Fibroblast of mammary gland (primary cell): ENCODE results near the gene B4GALNT4.
"Not testable (repeated sequence)": the region's sequence is repeated elsewhere in the genome, so short reads cannot be mapped to it uniquely, and the experiment has no call there.

Experiments
- DNase-seq: peaks from one replicate; pipeline ENCODE4 v3.0.0-alpha.2; 2010; ENCODE audit warnings: low read depth
- H3K4me3 ChIP-seq: 2 replicates; pipeline ENCODE4 v1.5.1; 2011; ENCODE audit warnings: low read depth, mild to moderate bottlenecking, low read length, moderate library complexity; ENCODE audit not compliant: control insufficient read depth
- CTCF ChIP-seq: conservative IDR thresholded peaks from 2 replicates; pipeline ENCODE4 v1.5.1; 2011; ENCODE audit warnings: low read depth, low read length, inconsistent platforms; ENCODE audit not compliant: control insufficient read depth, insufficient read depth

B4GALNT4 gene

GRCh38 chr11:385594-386351 is 16.5 kb downstream of the B4GALNT4 start:
- no peak overlapping the region for H3K4me3 ChIP-seq
- DNase-seq = no peak

GRCh38 chr11:386483-386882 is 17.2 kb downstream of the B4GALNT4 start:
- DNase-seq = no peak
- TF ChIP-seq CTCF = no peak
- no peak overlapping the region for H3K4me3 ChIP-seq

More at GRCh38 chr11:385594-386351, 16.5 kb downstream of the B4GALNT4 start:
- TF ChIP-seq CTCF = no peak

- no peak overlapping the region for H3K4me3 ChIP-seq
- no peak for DNase-seq
- no peak for TF ChIP-seq CTCF
These were observed 18.0 kb downstream of the B4GALNT4 start for GRCh38 chr11:387193-387793.

DNA sequence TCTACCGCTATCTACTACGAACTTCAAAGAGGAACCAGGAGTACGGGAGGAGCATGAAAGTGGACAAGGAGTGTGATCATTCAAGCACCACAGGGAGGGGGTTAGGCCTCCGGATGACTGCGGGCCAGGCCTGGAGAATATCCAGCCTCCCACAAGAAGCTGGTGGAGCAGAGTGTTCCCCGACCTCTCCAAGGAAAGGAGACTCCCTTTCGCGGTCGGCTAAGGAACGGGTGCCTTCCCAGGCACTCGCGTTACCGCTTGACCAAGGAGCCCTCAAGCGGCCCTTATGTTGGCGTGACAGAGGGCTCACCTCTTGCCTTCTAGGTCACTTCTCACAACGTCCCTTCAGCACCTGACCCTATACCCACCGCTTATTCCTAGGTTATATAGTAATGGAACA is 20.1 kb downstream of the B4GALNT4 start:
- DNase-seq, H3K4me3 ChIP-seq: not testable (repeated sequence)

- no peak for DNase-seq
- TF ChIP-seq CTCF = no peak
- H3K4me3 ChIP-seq = no peak overlapping the region
These were observed 20.9 kb downstream of the B4GALNT4 start for GRCh38 chr11:390175-390574.

GRCh38 chr11:391117-392017 is 22.1 kb downstream of the B4GALNT4 start:
- DNase-seq = no peak
- H3K4me3 ChIP-seq = no peak overlapping the region
- no peak for TF ChIP-seq CTCF

DNA sequence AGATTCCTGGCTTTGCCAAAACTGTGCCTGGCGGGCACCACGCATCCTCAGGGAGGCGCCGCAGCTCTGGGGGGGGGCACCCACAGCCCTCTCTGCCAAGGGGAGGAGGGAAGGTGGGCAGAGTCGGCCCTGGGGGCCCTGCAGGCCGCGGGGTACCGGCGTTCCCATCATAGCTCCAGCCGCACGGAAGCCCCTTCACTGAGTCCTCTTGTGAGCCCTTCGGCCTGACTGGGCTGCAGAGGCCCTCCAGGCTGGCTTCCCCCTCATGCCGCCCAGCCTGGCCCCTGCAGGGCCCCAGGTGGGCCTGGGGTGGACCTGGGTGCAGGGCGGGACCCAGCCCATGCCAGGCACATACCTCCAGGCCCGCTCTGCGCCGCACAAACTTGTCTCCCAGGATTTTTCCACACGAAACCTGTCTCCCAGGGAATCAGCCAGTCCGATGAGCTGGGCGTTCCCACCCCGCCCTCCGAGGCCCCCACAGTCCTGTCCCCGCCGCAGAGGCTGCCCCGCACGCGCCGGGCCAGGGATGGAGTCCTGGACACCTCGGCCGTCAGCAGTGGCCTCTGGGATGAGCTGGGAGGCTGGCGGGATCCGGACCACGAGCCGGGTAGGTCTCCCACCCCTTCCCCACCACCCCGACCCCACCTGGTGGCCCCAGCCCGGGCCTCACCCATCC is 22.9 kb downstream of the B4GALNT4 start:
- TF ChIP-seq CTCF = no peak
- no peak overlapping the region for H3K4me3 ChIP-seq
- no peak for DNase-seq
